Heart left ventricle (tissue), 16 donors: Measurements from ENCODE around the gene A1BG. TPM values are rescaled to one million over a fixed set of nuclear protein-coding genes. Genes with fewer than 3 reads are reported as not detected.

Experiments used
- ATAC-seq, 4 donors: fragments of 200-7000 bp; cut with Tn5 transposase; one replicate each; pipeline ENCODE4 v1.9.1; 2020 to 2022; ENCODE audit warnings: moderate library complexity in 4 of 4, mild to moderate bottlenecking in 3 of 4, moderate number of reproducible peaks in 1 of 4
- DNase-seq, 5 donors: peaks; one replicate each; pipeline ENCODE4 v3.0.0-alpha.2; 2020
- H3K27ac ChIP-seq, 12 donors: fragments of 200-600 bp; sonication (generic) in 4 of 12; one replicate each; pipeline versions ENCODE4 v1.5.0 to v1.8.0; 2016 to 2022; ENCODE audit warnings: mild to moderate bottlenecking in 2 of 12
- H3K27me3 ChIP-seq, 9 donors: fragments of 200-600 bp; sonication (generic) in 2 of 9; one replicate each; pipeline versions ENCODE4 v1.5.1 to v1.8.0; 2016 to 2022; ENCODE audit warnings: mild to moderate bottlenecking in 3 of 9
- H3K36me3 ChIP-seq, 9 donors: fragments of 200-600 bp; sonication (generic) in 2 of 9; one replicate each; pipeline versions ENCODE4 v1.5.0 to v1.8.0; 2018 to 2022; ENCODE audit warnings: mild to moderate bottlenecking in 2 of 9
- H3K4me1 ChIP-seq, 12 donors: fragments of 200-600 bp; sonication (generic) in 4 of 12; one replicate each; pipeline versions ENCODE4 v1.5.0 to v1.8.0; 2016 to 2022; ENCODE audit warnings: mild to moderate bottlenecking in 3 of 12
- H3K4me3 ChIP-seq, 12 donors: fragments of 200-600 bp; sonication (generic) in 4 of 12; one replicate each; pipeline versions ENCODE4 v1.5.0 to v1.8.0; 2017 to 2022; ENCODE audit warnings: mild to moderate bottlenecking in 9 of 12, moderate library complexity in 4 of 12
- H3K9me3 ChIP-seq, 12 donors: fragments of 200-600 bp; sonication (generic) in 4 of 12; one replicate each; pipeline versions ENCODE4 v1.5.0 to v1.8.0; 2016 to 2022; ENCODE audit warnings: mild to moderate bottlenecking in 1 of 12
- CTCF ChIP-seq, 12 donors: fragments of 200-600 bp; sonication (generic) in 4 of 12; IDR thresholded peaks; one replicate each; pipeline versions ENCODE4 v1.5.0 to v1.8.0; 2018 to 2022; ENCODE audit warnings: antibody characterized with exemption in 12 of 12, mild to moderate bottlenecking in 5 of 12
- POLR2A ChIP-seq, 2 donors: fragments of 450-650 bp; IDR thresholded peaks; one replicate each; pipeline ENCODE4 v1.6.1; 2017; ENCODE audit warnings: antibody characterized with exemption in 2 of 2, mild to moderate bottlenecking in 2 of 2, moderate library complexity in 2 of 2
- WGBS, 4 donors: extraction: QIAGEN DNeasy Blood & Tissue Kit in 2 of 4; methylation state at CpG; one replicate each; pipeline versions ENCODE4 v1.1.5 to v1.1.7; 2013 to 2018; 5-methylcytosine and 5-hydroxymethylcytosine counted together
- intact Hi-C, 10 donors: fragments of 100-400 bp; cut with DNase I; formaldehyde crosslinking; loops; one replicate each; pipeline versions ENCODE4 v1.11.1 to v1.14.2; 2022
- polyA plus RNA-seq, 2 donors: library from polyadenylated mRNA; stranded (reverse); fragments of 200-250 nt; gene quantifications; one replicate each; pipeline ENCODE4 v1.2.3, GENCODE V29; 2013
- total RNA-seq, 9 donors: library from RNA; depleted of rRNA in 2 of 9; stranded (reverse); fragments of >200 nt in 2 of 9; fragmentation: NEBNext Ultra II Directional in 3 of 9; extraction: Animal tissue kit (Norgen Biotek cat#: 25700) in 3 of 9; gene quantifications; one replicate each; pipeline versions ENCODE4 v1.1.0 to v1.2.4, GENCODE V29; 2016 to 2023
- donor health status: ischemic (EF 13 %, LVEDD 7.1; RV severe dilation, severe dysfunction).
- donor health status: healthy with polysubstance abuse.
- donor health status: DM: no; HTN: yes; CAD: no.
- donor health status: DM: no; HTN: no; CAD: no.
- donor health status: ischemic (EF 25% LVEDD 6.9; RV normal size, moderate dysfunction).
- donor health status: ischemic (EF 25% LVEDD 5.7; RV mildly dilated, moderate dysfunction).
- donor health status: healthy.
- donor health status: DM: yes; HTN: yes; CAD: no.
- donor health status: ischemic (EF 35%, LVEDD 5.7; RV mildly dilated, moderate dysfunction).
- donor health status: nonischemic (EF 11% LVEDD 7.7; RV severe dilation, severe dysfunction).
- donor health status: DM: yes; HTN: yes; CAD: no.
- donor health status: PGD.
- donor health status: ischemic (EF 29% LVEDD 5.4; RV normal size, mild dysfunction).
- donor health status: nonischemic (EF 23%, LVEDD 6.1; RV moderate dilation, normal function).

A1BG gene
- total and polyA plus RNA-seq, 11 donors = 0.23 to 6.6 (median 4.0) TPM

- peaks cover 0 to 32% (median 0%) of the 10 kb centered on the region in 9 donors for H3K27me3 ChIP-seq
- no peak overlapping the region for H3K4me3 ChIP-seq
- DNase-seq (no peak), ATAC-seq (no peak)
- TF ChIP-seq POLR2A (IDR thresholded peaks at IDR 0.05) = no peak
- no peak for TF ChIP-seq CTCF (IDR thresholded peaks at IDR 0.05)
- H3K9me3 ChIP-seq = no peaks in the 10 kb centered on the region
- H3K27ac ChIP-seq = no peak overlapping the region
- intact Hi-C loops = loop anchor here in 3 of 10 donors (5.0 kb wide), 1 partner anchor 37 kb away; the partner anchor contains the start of gene ZSCAN22 (in 3 of the 3)
- H3K4me1 ChIP-seq = peaks cover 0 to 13% (median 6%) of the 10 kb centered on the region in 12 donors
- no peaks in the 10 kb centered on the region for H3K36me3 ChIP-seq
- 74 to 92% (median 87%) methylated on average over 5 of the region's 5 CpGs for WGBS, 4 donors
Measured at GRCh38 chr19:58364146-58364545, 10.9 kb upstream of the A1BG start.

- Histone ChIP-seq H3K4me3 (peak within 1 kb of the TSS; percentile 54 to 92 (median 73)), H3K9me3 (no peaks in the 10 kb centered on the region), H3K4me1 (peaks cover 0 to 16% (median 6%) of the 10 kb centered on the region in 12 donors), H3K27ac (peak within 1 kb of the TSS; percentile 86 to 98 (median 90)), H3K36me3 (no peaks in the 10 kb centered on the region), H3K27me3 (peaks cover 0 to 22% (median 0%) of the 10 kb centered on the region in 9 donors)
- WGBS, 4 donors = 0 to 1% (median 1%) methylated on average over 16 to 74 of the region's 74 CpGs
- intact Hi-C loops = loop anchor here in 4 of 10 donors (2.0 to 5.0 kb wide), 2 partner anchors 34 to 35 kb away; partner anchors contain the start of gene ZSCAN22 (in 3 of the 4)
- no peak for TF ChIP-seq POLR2A (IDR thresholded peaks at IDR 0.05)
- TF ChIP-seq CTCF (IDR thresholded peaks at IDR 0.05) = peak in 2 of 12 donors; percentile 23 to 29
- peak; percentile 97 to 99 (median 98) for DNase-seq
- ATAC-seq = peak; percentile 94 to 97 (median 97)
Measured at GRCh38 chr19:58362272-58362994, 9.1 kb upstream of the A1BG start, which contains the start of gene ZNF497. TSS of gene ZNF497 (minus strand) at chr19:58362751. CDS start at chr19:58357635, 5,116 bp downstream.

GRCh38 chr19:58361900-58362271, 8.6 kb upstream of the A1BG start:
- TF ChIP-seq CTCF (IDR thresholded peaks at IDR 0.05) (no peak), POLR2A (IDR thresholded peaks at IDR 0.05) (no peak)
- H3K9me3 ChIP-seq = no peaks in the 10 kb centered on the region
- H3K4me1 ChIP-seq = peaks cover 0 to 21% (median 8%) of the 10 kb centered on the region in 12 donors
- 3 to 5% (median 3%) methylated on average over 28 of the region's 28 CpGs for WGBS, 4 donors
- peaks cover 0 to 16% (median 0%) of the 10 kb centered on the region in 9 donors for H3K27me3 ChIP-seq
- ATAC-seq (peak; percentile 6 to 36 (median 24)), DNase-seq (peak in 4 of 5 donors; percentile 48 to 75 (median 60))
- no peaks in the 10 kb centered on the region for H3K36me3 ChIP-seq
- H3K27ac ChIP-seq = peak overlapping the region; percentile 86 to 98 (median 90)
- intact Hi-C loops = loop anchor here in 4 of 10 donors (2.0 to 5.0 kb wide), 2 partner anchors 33 to 35 kb away; partner anchors contain the start of gene ZSCAN22 (in 3 of the 4)
- H3K4me3 ChIP-seq = peak overlapping the region; percentile 54 to 92 (median 73)

GRCh38 chr19:58357481-58358145, 4.3 kb upstream of the A1BG start:
- intact Hi-C loops = no loop called here
- no peaks in the 10 kb centered on the region for H3K9me3 ChIP-seq
- DNase-seq (peak in 1 of 5 donors; percentile 56), ATAC-seq (no peak)
- H3K27ac ChIP-seq = no peak overlapping the region
- peak overlapping the region in 7 of 12 donors; percentile 46 to 62 (median 58) for H3K4me3 ChIP-seq
- H3K4me1 ChIP-seq = peaks cover 0 to 32% (median 18%) of the 10 kb centered on the region in 12 donors
- H3K27me3 ChIP-seq = peaks cover 0 to 33% (median 0%) of the 10 kb centered on the region in 9 donors
- 65 to 72% (median 67%) methylated on average over 10 to 19 of the region's 19 CpGs for WGBS, 4 donors
- TF ChIP-seq POLR2A (IDR thresholded peaks at IDR 0.05) = no peak
- H3K36me3 ChIP-seq = no peaks in the 10 kb centered on the region
